SK-N-SH (cell line): ENCODE results near the gene ABCC5. TPM values are rescaled to one million over a fixed set of nuclear protein-coding genes. Genes with fewer than 3 reads are reported as not detected.

ENCODE experiments used
- CTCF ChIA-PET: fragments of 300-600, 350-600 bp; formaldehyde crosslinking; extraction: SDS; loops from one replicate; lab custom pipeline; 2021; lab: Yijun Ruan, JAX
- POLR2A ChIA-PET: fragments of 350-600 bp; sonication (Branson Sonifier 250); formaldehyde crosslinking; extraction: SDS; loops from one replicate; lab custom pipeline; 2020; ENCODE audit warnings: antibody characterized with exemption, inconsistent platforms; lab: Yijun Ruan, JAX
- DNase-seq: peaks from one replicate; pipeline ENCODE4 v3.0.0; 2012
- H2AFZ ChIP-seq: fragments of 200-600 bp; sonication (generic); 2 replicates; pipeline ENCODE4 v1.8.1; 2016; ENCODE audit warnings: antibody characterized with exemption, mild to moderate bottlenecking, low read depth
- H3F3A ChIP-seq: fragments of 200-600 bp; sonication (generic); replicated peaks from 2 replicates; pipeline ENCODE3; 2016; ENCODE audit warnings: antibody characterized with exemption, mild to moderate bottlenecking; ENCODE audit not compliant: insufficient read depth
- H3K27ac ChIP-seq, 2 experiments: fragments of 200-500 bp in 1 of 2; fragments of 200-600 bp in 1 of 2; sonication (Bioruptor generic) in 1 of 2; sonication (generic), shearing (Covaris generic) in 1 of 2; 2 replicates each; pipeline versions ENCODE4 v1.5.1 to v1.6.1; 2014 to 2016; ENCODE audit warnings: low read depth in 2 of 2, inconsistent platforms in 1 of 2, low read length in 1 of 2, mild to moderate bottlenecking in 1 of 2, mixed read lengths in 1 of 2
- H3K27me3 ChIP-seq: fragments of 200-600 bp; sonication (generic), shearing (Covaris generic); 2 replicates; pipeline ENCODE4 v1.6.1; 2016; ENCODE audit warnings: mixed run types; ENCODE audit not compliant: insufficient read depth
- H3K36me3 ChIP-seq, 2 experiments: fragments of 200-500 bp in 1 of 2; fragments of 200-600 bp in 1 of 2; sonication (Bioruptor generic) in 1 of 2; sonication (generic) in 1 of 2; replicated peaks in 1 of 2; 2 replicates each; pipeline versions ENCODE3 to v1.5.1; 2014 to 2016; ENCODE audit warnings: low read length in 1 of 2, mild to moderate bottlenecking in 1 of 2; ENCODE audit not compliant: insufficient read depth in 2 of 2, control insufficient read depth in 1 of 2
- H3K4me1 ChIP-seq, 2 experiments: fragments of 200-500 bp in 1 of 2; fragments of 200-600 bp in 1 of 2; sonication (Bioruptor generic) in 1 of 2; sonication (generic), shearing (Covaris generic) in 1 of 2; 2 replicates each; pipeline versions ENCODE4 v1.5.1 to v1.6.1; 2014 to 2016; ENCODE audit warnings: low read depth in 1 of 2, low read length in 1 of 2, mixed run types in 1 of 2; ENCODE audit not compliant: insufficient read depth in 2 of 2, control insufficient read depth in 1 of 2
- H3K4me2 ChIP-seq: fragments of 200-600 bp; sonication (generic), shearing (Covaris generic); 2 replicates; pipeline ENCODE4 v1.6.1; 2017; ENCODE audit warnings: mixed run types
- H3K4me3 ChIP-seq, 2 experiments: fragments of 200-500 bp in 1 of 2; fragments of 200-600 bp in 1 of 2; sonication (Bioruptor generic) in 1 of 2; sonication (generic), shearing (Covaris generic) in 1 of 2; 2 replicates each; pipeline versions ENCODE4 v1.5.1 to v1.8.1; 2014 to 2016; ENCODE audit warnings: low read depth in 2 of 2, inconsistent platforms in 1 of 2, low read length in 1 of 2, mild to moderate bottlenecking in 1 of 2, mixed read lengths in 1 of 2, moderate library complexity in 1 of 2
- H3K79me2 ChIP-seq: fragments of 200-600 bp; sonication (generic); 2 replicates; pipeline ENCODE4 v1.8.1; 2017; ENCODE audit warnings: mild to moderate bottlenecking; ENCODE audit not compliant: insufficient read depth
- H3K9ac ChIP-seq: fragments of 200-600 bp; sonication (generic); 2 replicates; pipeline ENCODE4 v1.6.1; 2017; ENCODE audit warnings: mixed run types
- H3K9me2 ChIP-seq: fragments of 200-600 bp; sonication (generic); 2 replicates; pipeline ENCODE4 v1.6.1; 2017; ENCODE audit warnings: mixed run types
- H3K9me3 ChIP-seq: fragments of 200-600 bp; sonication (generic); 2 replicates; pipeline ENCODE4 v1.6.1; 2017; ENCODE audit warnings: mixed run types, mild to moderate bottlenecking, moderate library complexity
- H4K20me1 ChIP-seq: fragments of 200-600 bp; sonication (generic); 2 replicates; pipeline ENCODE4 v1.6.1; 2017; ENCODE audit warnings: mild to moderate bottlenecking, mixed run types; ENCODE audit not compliant: insufficient read depth
- CHD2 ChIP-seq: fragments of 150-350 bp; IDR thresholded peaks from 2 replicates; pipeline ENCODE4 v1.6.1; 2018; ENCODE audit warnings: low read length; ENCODE audit not compliant: partially characterized antibody
- CTCF ChIP-seq: fragments of 200-600 bp; sonication (generic); IDR thresholded peaks from 2 replicates; pipeline ENCODE4 v1.6.1; 2017; ENCODE audit warnings: antibody characterized with exemption, mild to moderate bottlenecking, moderate library complexity
- EP300 ChIP-seq, 2 experiments: IDR thresholded peaks; 2 replicates each; pipeline versions ENCODE4 v1.4.0 to v1.6.1; 2012; ENCODE audit warnings: borderline replicate concordance in 1 of 2, low read depth in 1 of 2, low read length in 1 of 2
- EZH2phosphoT487 ChIP-seq: fragments of 200-600 bp; sonication (generic); IDR thresholded peaks from 2 replicates; pipeline ENCODE4 v1.6.1; 2017; ENCODE audit warnings: low read depth, mixed run types, mild to moderate bottlenecking, antibody characterized with exemption, moderate library complexity, borderline replicate concordance
- FOXJ3 ChIP-seq: sonication (generic); formaldehyde crosslinking; IDR thresholded peaks from 2 replicates; pipeline ENCODE4 v1.5.1; 2020; ENCODE audit warnings: mild to moderate bottlenecking, missing genetic modification reagents
- GABPA ChIP-seq: IDR thresholded peaks from 2 replicates; pipeline ENCODE4 v1.4.0; 2012; ENCODE audit warnings: low read depth, mild to moderate bottlenecking
- MEF2A ChIP-seq: IDR thresholded peaks from 2 replicates; pipeline ENCODE4 v1.4.0; 2012; ENCODE audit warnings: low read depth, borderline replicate concordance
- POLR2AphosphoS5 ChIP-seq: IDR thresholded peaks from 2 replicates; pipeline ENCODE4 v1.6.1; 2012; ENCODE audit warnings: low read depth, low read length
- RAD21 ChIP-seq: IDR thresholded peaks from 2 replicates; pipeline ENCODE4 v1.6.1; 2012; ENCODE audit warnings: mild to moderate bottlenecking, low read length
- SIN3A ChIP-seq: IDR thresholded peaks from 2 replicates; pipeline ENCODE4 v1.6.1; 2012; ENCODE audit warnings: low read depth, mild to moderate bottlenecking, low read length, moderate library complexity, borderline replicate concordance
- SMC3 ChIP-seq: IDR thresholded peaks from 2 replicates; pipeline ENCODE4 v1.6.1; 2012; ENCODE audit warnings: low read depth, low read length, improper control_type of control experiment
- TAF1 ChIP-seq: IDR thresholded peaks from 2 replicates; pipeline ENCODE4 v1.6.1; 2012; ENCODE audit warnings: low read depth, mild to moderate bottlenecking, low read length, moderate library complexity, borderline replicate concordance
- TCF12 ChIP-seq: IDR thresholded peaks from 2 replicates; pipeline ENCODE4 v1.4.0; 2012
- USF1 ChIP-seq: IDR thresholded peaks from 2 replicates; pipeline ENCODE4 v1.4.0; 2012; ENCODE audit warnings: low read depth, borderline replicate concordance
- YY1 ChIP-seq: IDR thresholded peaks from 2 replicates; pipeline ENCODE4 v1.4.0; 2012; ENCODE audit warnings: low read depth, mild to moderate bottlenecking
- WGBS: methylation state at CpG from one replicate; pipeline ENCODE4 v1.1.6; 2017; ENCODE audit warnings: low lambda C conversion rate; 5-methylcytosine and 5-hydroxymethylcytosine counted together
- polyA plus RNA-seq, 3 experiments: library from polyadenylated mRNA; depleted of rRNA; stranded (reverse); fragments of >200 nt; gene quantifications; 2 replicates each; pipeline ENCODE4 v1.2.3, GENCODE V29; 2012
- TF ChIP-seq, protein P1 (sequence below): IDR thresholded peaks from 2 replicates; pipeline ENCODE4 v1.4.0; 2012; ENCODE audit warnings: low read depth, borderline replicate concordance
- TF ChIP-seq, protein P2 (sequence below): IDR thresholded peaks from 2 replicates; pipeline ENCODE4; 2012
- TF ChIP-seq, protein P3 (sequence below): fragments of 150-350 bp; IDR thresholded peaks from 2 replicates; pipeline ENCODE4 v1.6.1; 2016; ENCODE audit warnings: mild to moderate bottlenecking, low read depth, low read length

ABCC5 gene
- polyA plus RNA-seq, 1 of the 3 experiments (the other 2 are of a cell fraction): 25.9 TPM

DNA sequence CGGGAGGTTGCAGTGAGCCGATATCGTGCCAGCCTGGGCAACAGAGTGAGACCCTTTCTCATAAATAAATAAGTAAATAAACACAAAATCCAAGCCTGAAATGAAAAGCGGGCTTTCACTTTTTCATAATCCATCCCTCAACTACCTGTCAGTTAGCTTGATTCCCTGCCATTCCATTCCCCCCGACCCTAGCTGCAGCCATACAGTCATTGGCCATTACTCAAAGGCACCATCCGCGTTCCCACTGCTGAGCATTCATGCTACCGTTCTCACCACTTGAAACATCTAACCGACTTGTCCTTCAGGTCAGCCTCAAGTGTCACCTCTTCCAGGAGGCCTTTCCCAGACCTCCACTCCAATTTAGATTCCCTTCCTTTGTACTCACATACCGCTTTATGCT, 131.9 kb downstream of the ABCC5 start (continued):
- TF ChIP-seq YY1 (no peak), EP300 (IDR thresholded peaks at IDR 0.05; ENCODE audit: borderline replicate concordance in 1 of 2, low read depth in 1 of 2, low read length in 1 of 2) (no peak), EZH2phosphoT487 (no peak)

DNA sequence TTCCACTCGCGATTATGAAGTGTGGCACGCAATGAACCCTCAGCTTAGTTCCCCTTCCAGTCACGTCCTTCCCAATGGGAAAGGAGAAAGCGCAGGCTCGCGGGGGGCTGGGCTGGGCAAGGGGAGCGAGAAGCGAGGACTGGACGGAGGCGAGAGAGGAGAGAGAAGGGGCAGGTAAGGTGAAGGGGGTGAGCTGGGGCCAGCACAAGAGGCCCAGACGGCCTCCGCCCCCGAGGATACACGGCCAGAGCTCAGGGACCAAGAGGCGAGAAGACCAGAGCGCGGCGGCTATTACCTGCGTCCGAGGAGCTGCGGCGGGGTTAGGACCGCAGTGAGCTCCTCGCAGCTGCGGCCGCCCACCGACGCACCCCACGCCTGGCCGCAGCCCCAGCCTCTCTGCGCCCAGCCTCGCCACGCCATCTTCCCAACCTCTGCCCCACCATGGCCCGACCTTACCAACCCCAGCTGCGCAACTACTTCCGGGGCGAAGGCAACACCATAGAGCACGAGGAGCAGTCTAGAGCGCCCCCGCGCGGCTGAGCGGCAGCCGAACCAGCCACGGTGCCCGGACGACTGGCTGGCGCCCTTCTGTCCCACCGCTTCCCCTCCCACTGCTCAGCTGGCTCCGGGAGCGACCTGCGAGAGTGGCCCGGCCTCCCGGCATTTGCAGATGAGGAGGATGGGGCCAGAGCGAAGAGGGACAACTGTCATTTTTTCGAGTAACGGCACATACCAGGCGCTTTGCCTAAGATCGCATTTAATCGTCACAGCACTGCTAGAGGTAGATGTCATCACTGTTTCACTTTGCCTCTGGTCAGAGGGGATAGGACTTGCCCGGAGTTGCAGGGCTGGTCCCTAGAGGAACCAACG, 133.0 kb downstream of the ABCC5 start, which contains the start of gene PARL:
Gene PARL (minus strand): TSS at position 454 of the 870 bp plus-strand sequence. CDS start 34 bp downstream, at position 420.
- peak within 1 kb of the TSS; percentile 89 for H3K9ac ChIP-seq
- WGBS: 2% methylated on average over 27 of the region's 63 CpGs
- H3K4me1 ChIP-seq: peaks cover 0 to 11% of the 10 kb centered on the region in 2 experiments; a peak in 2 of 4 replicates
- no peaks in the 10 kb centered on the region for H3K36me3 ChIP-seq
- no peaks in the 10 kb centered on the region for H3K9me2 ChIP-seq
- H3K27me3 ChIP-seq: no peaks in the 10 kb centered on the region
- no peaks in the 10 kb centered on the region for H3F3A ChIP-seq
- peak within 1 kb of the TSS; percentile 95 for H2AFZ ChIP-seq
- POLR2A ChIA-PET: interaction anchor here (0.5 to 1.6 kb wide), 8 partner anchors 12 to 413 kb away, joined by 3 to 9 read pairs (median 3); partner anchors contain the start of genes CAMK2N2 and MAP6D1
- no peaks in the 10 kb centered on the region for H3K9me3 ChIP-seq
- H3K4me2 ChIP-seq: peak within 1 kb of the TSS; percentile 88
- peak within 1 kb of the TSS; percentile 62 to 74 for H3K27ac ChIP-seq
- DNase-seq: peak; percentile 96
- H3K4me3 ChIP-seq: peak within 1 kb of the TSS; percentile 78 to 97
- peaks cover 49% of the 10 kb centered on the region for H3K79me2 ChIP-seq
- CTCF ChIA-PET: interaction anchor here (0.6 to 4.0 kb wide), 45 partner anchors 8 to 762 kb away, joined by 3 to 50 read pairs (median 4); partner anchors contain the start of genes EIF2B5 and MAP6D1
- peaks cover 28% of the 10 kb centered on the region for H4K20me1 ChIP-seq
- TF ChIP-seq, protein P1, sequence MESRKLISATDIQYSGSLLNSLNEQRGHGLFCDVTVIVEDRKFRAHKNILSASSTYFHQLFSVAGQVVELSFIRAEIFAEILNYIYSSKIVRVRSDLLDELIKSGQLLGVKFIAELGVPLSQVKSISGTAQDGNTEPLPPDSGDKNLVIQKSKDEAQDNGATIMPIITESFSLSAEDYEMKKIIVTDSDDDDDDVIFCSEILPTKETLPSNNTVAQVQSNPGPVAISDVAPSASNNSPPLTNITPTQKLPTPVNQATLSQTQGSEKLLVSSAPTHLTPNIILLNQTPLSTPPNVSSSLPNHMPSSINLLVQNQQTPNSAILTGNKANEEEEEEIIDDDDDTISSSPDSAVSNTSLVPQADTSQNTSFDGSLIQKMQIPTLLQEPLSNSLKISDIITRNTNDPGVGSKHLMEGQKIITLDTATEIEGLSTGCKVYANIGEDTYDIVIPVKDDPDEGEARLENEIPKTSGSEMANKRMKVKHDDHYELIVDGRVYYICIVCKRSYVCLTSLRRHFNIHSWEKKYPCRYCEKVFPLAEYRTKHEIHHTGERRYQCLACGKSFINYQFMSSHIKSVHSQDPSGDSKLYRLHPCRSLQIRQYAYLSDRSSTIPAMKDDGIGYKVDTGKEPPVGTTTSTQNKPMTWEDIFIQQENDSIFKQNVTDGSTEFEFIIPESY: no peak
- TF ChIP-seq USF1 (no peak), GABPA (peak; percentile 91), EP300 (IDR thresholded peaks at IDR 0.05; ENCODE audit: borderline replicate concordance in 1 of 2, low read depth in 1 of 2, low read length in 1 of 2) (no peak), SIN3A (peak; percentile 94), CHD2 (peak; percentile 94), MEF2A (no peak), FOXJ3 (peak; percentile 81; the same call in 1 of the 2 replicates), CTCF (peak; percentile 92), TCF12 (peak; percentile 29; the same call in 1 of the 2 replicates), TAF1 (peak; percentile 94), RAD21 (peak; percentile 72), POLR2AphosphoS5 (peak; percentile 94), SMC3 (peak; percentile 51)
- TF ChIP-seq, protein P2, sequence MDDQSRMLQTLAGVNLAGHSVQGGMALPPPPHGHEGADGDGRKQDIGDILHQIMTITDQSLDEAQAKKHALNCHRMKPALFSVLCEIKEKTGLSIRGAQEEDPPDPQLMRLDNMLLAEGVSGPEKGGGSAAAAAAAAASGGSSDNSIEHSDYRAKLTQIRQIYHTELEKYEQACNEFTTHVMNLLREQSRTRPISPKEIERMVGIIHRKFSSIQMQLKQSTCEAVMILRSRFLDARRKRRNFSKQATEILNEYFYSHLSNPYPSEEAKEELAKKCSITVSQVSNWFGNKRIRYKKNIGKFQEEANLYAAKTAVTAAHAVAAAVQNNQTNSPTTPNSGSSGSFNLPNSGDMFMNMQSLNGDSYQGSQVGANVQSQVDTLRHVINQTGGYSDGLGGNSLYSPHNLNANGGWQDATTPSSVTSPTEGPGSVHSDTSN: peak; percentile 40; the same call in 1 of the 2 replicates
- TF ChIP-seq, protein P3, sequence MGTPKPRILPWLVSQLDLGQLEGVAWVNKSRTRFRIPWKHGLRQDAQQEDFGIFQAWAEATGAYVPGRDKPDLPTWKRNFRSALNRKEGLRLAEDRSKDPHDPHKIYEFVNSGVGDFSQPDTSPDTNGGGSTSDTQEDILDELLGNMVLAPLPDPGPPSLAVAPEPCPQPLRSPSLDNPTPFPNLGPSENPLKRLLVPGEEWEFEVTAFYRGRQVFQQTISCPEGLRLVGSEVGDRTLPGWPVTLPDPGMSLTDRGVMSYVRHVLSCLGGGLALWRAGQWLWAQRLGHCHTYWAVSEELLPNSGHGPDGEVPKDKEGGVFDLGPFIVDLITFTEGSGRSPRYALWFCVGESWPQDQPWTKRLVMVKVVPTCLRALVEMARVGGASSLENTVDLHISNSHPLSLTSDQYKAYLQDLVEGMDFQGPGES: no peak
